Endothelial cell of umbilical vein (primary cell): ENCODE data around the gene GLRX. TPM values are rescaled to one million over a fixed set of nuclear protein-coding genes. Genes with fewer than 3 reads are reported as not detected.

ENCODE experiments used
- BruUV-seq: library from RNA; stranded (reverse); fragments of 400-500 nt; replicated peaks from 2 replicates; lab custom pipeline; 2021; lab: Mats Ljungman, UMichigan
- CTCF ChIA-PET: fragments of 300-600, 350-600 bp; sonication (Branson Sonifier 250); formaldehyde crosslinking; loops from one replicate; lab custom pipeline; 2021; ENCODE audit warnings: antibody characterized with exemption, inconsistent platforms; lab: Charles Lee
- POLR2A ChIA-PET: fragments of 300-600, 350-600 bp; sonication (Branson Sonifier 250); formaldehyde crosslinking; loops from one replicate; lab custom pipeline; 2021; ENCODE audit warnings: antibody characterized with exemption, inconsistent platforms; lab: Charles Lee
- DNase-seq: peaks from one replicate; pipeline ENCODE4 v3.0.0-alpha.2; 2011; ENCODE audit warnings: low read depth, low spot score
- FAIRE-seq: peaks from 2 replicates; lab custom pipeline; 2011; peaks lifted over from hg19 to GRCh38; lab: Jason Lieb, UNC
- H2AFZ ChIP-seq: 2 replicates; pipeline ENCODE4 v1.6.0; 2012; ENCODE audit warnings: low read depth, low read length, control low read depth, inconsistent platforms
- H3K27ac ChIP-seq: 2 replicates; pipeline ENCODE4 v1.5.1; 2011; ENCODE audit warnings: low read depth, mild to moderate bottlenecking, control low read depth, low read length, moderate library complexity; ENCODE audit not compliant: insufficient read depth
- H3K27me3 ChIP-seq, 2 experiments: 2 replicates each; pipeline versions ENCODE4 v1.6.0 to v1.6.1; 2011; ENCODE audit warnings: low read length in 2 of 2, mixed read lengths in 1 of 2; ENCODE audit not compliant: control insufficient read depth in 2 of 2, insufficient read depth in 2 of 2
- H3K36me3 ChIP-seq, 2 experiments: 2 replicates in 1 of 2; 3 replicates in 1 of 2; pipeline ENCODE4 v1.5.1; 2011; ENCODE audit warnings: low read length in 2 of 2, mild to moderate bottlenecking in 1 of 2, moderate library complexity in 1 of 2; ENCODE audit not compliant: control insufficient read depth in 2 of 2, insufficient read depth in 2 of 2; ENCODE audit errors: extremely low read depth in 1 of 2
- H3K4me1 ChIP-seq: 3 replicates; pipeline ENCODE4 v1.5.1; 2011; ENCODE audit warnings: mild to moderate bottlenecking, low read length; ENCODE audit not compliant: control insufficient read depth, insufficient read depth; ENCODE audit errors: extremely low read depth
- H3K4me2 ChIP-seq: 2 replicates; pipeline ENCODE4 v1.6.1; 2011; ENCODE audit warnings: low read length, control low read depth, mixed read lengths; ENCODE audit not compliant: insufficient read depth
- H3K4me3 ChIP-seq, 3 experiments: fragments of 200-600 bp in 1 of 3; sonication (generic), shearing (Covaris generic) in 1 of 3; replicated peaks in 1 of 3; 2 replicates each; pipeline ENCODE4 v1.5.1; 2011 to 2016; ENCODE audit warnings: control low read depth in 3 of 3, low read length in 3 of 3, mild to moderate bottlenecking in 2 of 3, inconsistent platforms in 1 of 3, low read depth in 1 of 3, moderate library complexity in 1 of 3; ENCODE audit not compliant: insufficient read depth in 1 of 3
- H3K79me2 ChIP-seq: 2 replicates; pipeline ENCODE4 v1.6.0; 2012; ENCODE audit warnings: low read length, inconsistent platforms; ENCODE audit not compliant: control insufficient read depth, insufficient read depth
- H3K9ac ChIP-seq: replicated peaks from 2 replicates; pipeline ENCODE3; 2011; ENCODE audit warnings: low read length, control low read depth; ENCODE audit not compliant: insufficient read depth; ENCODE audit errors: extremely low read depth
- H3K9me1 ChIP-seq: replicated peaks from 3 replicates; pipeline ENCODE4 v1.6.0; 2011; ENCODE audit warnings: mild to moderate bottlenecking, low read length; ENCODE audit not compliant: control insufficient read depth, insufficient read depth; ENCODE audit errors: extremely low read depth
- H3K9me3 ChIP-seq: replicated peaks from 2 replicates; pipeline ENCODE4 v1.5.1; 2012; ENCODE audit warnings: low read length, inconsistent platforms; ENCODE audit not compliant: control insufficient read depth, insufficient read depth
- H4K20me1 ChIP-seq: replicated peaks from 2 replicates; pipeline ENCODE3; 2011; ENCODE audit warnings: mild to moderate bottlenecking, low read length; ENCODE audit not compliant: control insufficient read depth, insufficient read depth; ENCODE audit errors: extremely low read depth
- FOS ChIP-seq: IDR thresholded peaks from 2 replicates; pipeline ENCODE4 v1.6.1; 2011; ENCODE audit warnings: mild to moderate bottlenecking, low read length, moderate library complexity, borderline replicate concordance; ENCODE audit not compliant: insufficient read depth
- GATA2 ChIP-seq: IDR thresholded peaks from 2 replicates; pipeline ENCODE4 v1.7.0; 2011; ENCODE audit warnings: low read depth, mild to moderate bottlenecking, moderate library complexity, mixed read lengths, low read length; ENCODE audit not compliant: insufficient read length, insufficient read depth
- JUN ChIP-seq: IDR thresholded peaks from 2 replicates; pipeline ENCODE4 v1.6.1; 2011; ENCODE audit warnings: borderline replicate concordance, low read depth; ENCODE audit not compliant: insufficient read length, insufficient read depth
- MYC ChIP-seq: IDR thresholded peaks from one replicate; pipeline ENCODE4 v1.6.1; 2011; ENCODE audit warnings: mild to moderate bottlenecking, low read depth, low read length
- POLR2A ChIP-seq: IDR thresholded peaks from 2 replicates; pipeline ENCODE4 v1.6.1; 2012; ENCODE audit warnings: low read depth, mild to moderate bottlenecking, control low read depth, low read length
- POLR2AphosphoS5 ChIP-seq: IDR thresholded peaks from 2 replicates; pipeline ENCODE4 v1.6.1; 2012; ENCODE audit warnings: low read depth, mild to moderate bottlenecking, control low read depth, low read length, moderate library complexity; ENCODE audit not compliant: insufficient read depth
- dilution Hi-C: fragments of 300-500 bp; cut with MboI; formaldehyde crosslinking; loops from one replicate; pipeline ENCODE4 v1.15.0; 2019; ENCODE audit warnings: low sequenced_read_pairs; ENCODE audit not compliant: extremely low pct_ligation_motif_present
- intact Hi-C: fragments of 100-400 bp; cut with micrococcal nuclease; formaldehyde crosslinking; loops from one replicate; pipeline ENCODE4 v1.10.0; 2022
- polyA plus RNA-seq, 4 experiments: library from polyadenylated mRNA; depleted of rRNA in 3 of 4; stranded (reverse) in 3 of 4; unstranded in 1 of 4; fragments of >200 nt; gene quantifications; 2 replicates each; pipeline versions ENCODE4 v1.2.1 to v1.2.3, GENCODE V29; 2011 to 2012; ENCODE audit warnings: missing spikeins in 1 of 4
- total RNA-seq: library from RNA; stranded (reverse); gene quantifications from 2 replicates; pipeline ENCODE4 v1.2.3, GENCODE V29; 2021
- TF ChIP-seq, protein P1 (sequence below), 2 donors: IDR thresholded peaks; 1 replicate in 1 of 2; 2 replicates in 1 of 2; pipeline ENCODE4 v1.5.1; 2011; ENCODE audit warnings: low read length in 2 of 2, mild to moderate bottlenecking in 2 of 2, moderate library complexity in 2 of 2, control low read depth in 1 of 2, inconsistent platforms in 1 of 2, low read depth in 1 of 2; ENCODE audit not compliant: insufficient read depth in 1 of 2; ENCODE audit errors: extremely low read depth in 1 of 2
- TF ChIP-seq, protein P2 (sequence below): IDR thresholded peaks from 2 replicates; pipeline ENCODE4 v1.6.1; 2011; ENCODE audit not compliant: insufficient read depth, insufficient read length

The GLRX gene
- total and polyA plus RNA-seq, 2 donors (not counting 3 experiments of a cell fraction or from before 2014, with no cell fraction given) = 14.2 to 40.3 TPM

GRCh38 chr5:95823738-95824609 is 1.4 kb upstream of the GLRX start:
- FAIRE-seq = peak; percentile 88
- Histone ChIP-seq H3K4me3 (peak overlapping the region in 1 of 3 experiments; percentile 80), H3K4me2 (peak overlapping the region; percentile 74)

More at GRCh38 chr5:95823738-95824609, 1.4 kb upstream of the GLRX start:
- ChIA-PET POLR2A (interaction anchor here (0.6 to 1.2 kb wide), 2 partner anchors 11 to 37 kb away, joined by 3 to 6 read pairs; no protein-coding TSS in a partner anchor), CTCF (interaction anchor here (0.9 to 5.1 kb wide), 9 partner anchors 7 to 179 kb away, joined by 3 to 55 read pairs (median 4); no protein-coding TSS in a partner anchor)
- TF ChIP-seq GATA2 = peak; percentile 21
- TF ChIP-seq POLR2A = no peak
- no peak for TF ChIP-seq MYC
- TF ChIP-seq, protein P1, sequence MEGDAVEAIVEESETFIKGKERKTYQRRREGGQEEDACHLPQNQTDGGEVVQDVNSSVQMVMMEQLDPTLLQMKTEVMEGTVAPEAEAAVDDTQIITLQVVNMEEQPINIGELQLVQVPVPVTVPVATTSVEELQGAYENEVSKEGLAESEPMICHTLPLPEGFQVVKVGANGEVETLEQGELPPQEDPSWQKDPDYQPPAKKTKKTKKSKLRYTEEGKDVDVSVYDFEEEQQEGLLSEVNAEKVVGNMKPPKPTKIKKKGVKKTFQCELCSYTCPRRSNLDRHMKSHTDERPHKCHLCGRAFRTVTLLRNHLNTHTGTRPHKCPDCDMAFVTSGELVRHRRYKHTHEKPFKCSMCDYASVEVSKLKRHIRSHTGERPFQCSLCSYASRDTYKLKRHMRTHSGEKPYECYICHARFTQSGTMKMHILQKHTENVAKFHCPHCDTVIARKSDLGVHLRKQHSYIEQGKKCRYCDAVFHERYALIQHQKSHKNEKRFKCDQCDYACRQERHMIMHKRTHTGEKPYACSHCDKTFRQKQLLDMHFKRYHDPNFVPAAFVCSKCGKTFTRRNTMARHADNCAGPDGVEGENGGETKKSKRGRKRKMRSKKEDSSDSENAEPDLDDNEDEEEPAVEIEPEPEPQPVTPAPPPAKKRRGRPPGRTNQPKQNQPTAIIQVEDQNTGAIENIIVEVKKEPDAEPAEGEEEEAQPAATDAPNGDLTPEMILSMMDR (IDR thresholded peaks at IDR 0.05; ENCODE audit: extremely low read depth in 1 of 2, insufficient read depth in 1 of 2, low read depth in 1 of 2, low read length in 2 of 2) = no peak
- peak; percentile 76 for TF ChIP-seq JUN
- peak; percentile 52 for TF ChIP-seq POLR2AphosphoS5
- peak; percentile 75 for TF ChIP-seq FOS
- TF ChIP-seq, protein P2, sequence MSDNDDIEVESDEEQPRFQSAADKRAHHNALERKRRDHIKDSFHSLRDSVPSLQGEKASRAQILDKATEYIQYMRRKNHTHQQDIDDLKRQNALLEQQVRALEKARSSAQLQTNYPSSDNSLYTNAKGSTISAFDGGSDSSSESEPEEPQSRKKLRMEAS = peak; percentile 62
- intact Hi-C loops (loop anchor here (1.0 to 5.0 kb wide), 3 partner anchors 23 to 92 kb away; partner anchors contain the start of gene RHOBTB3), dilution Hi-C loops (no loop called here)
- Histone ChIP-seq H3K9me1 (no peaks in the 10 kb centered on the region), H4K20me1 (no peaks in the 10 kb centered on the region), H3K27ac (peak overlapping the region; percentile 54), H2AFZ (peak overlapping the region; percentile 56), H3K36me3 (no peaks in the 10 kb centered on the region), H3K9me3 (no peaks in the 10 kb centered on the region), H3K4me1 (peaks cover 26% of the 10 kb centered on the region), H3K27me3 (peaks cover 0 to 6% of the 10 kb centered on the region in 2 experiments), H3K9ac (peak overlapping the region; percentile 51), H3K79me2 (no peaks in the 10 kb centered on the region)
- TSS peak; percentile 54 for BruUV-seq
- peak; percentile 79 for DNase-seq
